GM12874 (cell line): ENCODE measurements around the gene SANBR.

ENCODE experiments used
- TF ChIP-seq, protein P1 (sequence below): IDR thresholded peaks from 2 replicates; pipeline ENCODE4 v1.5.1; 2011; ENCODE audit warnings: low read depth, mild to moderate bottlenecking, control low read depth, low read length, moderate library complexity; ENCODE audit not compliant: insufficient read depth

SANBR gene

GRCh38 chr2:61055557-61055956 is 10.1 kb upstream of the SANBR start:
- TF ChIP-seq, protein P1, sequence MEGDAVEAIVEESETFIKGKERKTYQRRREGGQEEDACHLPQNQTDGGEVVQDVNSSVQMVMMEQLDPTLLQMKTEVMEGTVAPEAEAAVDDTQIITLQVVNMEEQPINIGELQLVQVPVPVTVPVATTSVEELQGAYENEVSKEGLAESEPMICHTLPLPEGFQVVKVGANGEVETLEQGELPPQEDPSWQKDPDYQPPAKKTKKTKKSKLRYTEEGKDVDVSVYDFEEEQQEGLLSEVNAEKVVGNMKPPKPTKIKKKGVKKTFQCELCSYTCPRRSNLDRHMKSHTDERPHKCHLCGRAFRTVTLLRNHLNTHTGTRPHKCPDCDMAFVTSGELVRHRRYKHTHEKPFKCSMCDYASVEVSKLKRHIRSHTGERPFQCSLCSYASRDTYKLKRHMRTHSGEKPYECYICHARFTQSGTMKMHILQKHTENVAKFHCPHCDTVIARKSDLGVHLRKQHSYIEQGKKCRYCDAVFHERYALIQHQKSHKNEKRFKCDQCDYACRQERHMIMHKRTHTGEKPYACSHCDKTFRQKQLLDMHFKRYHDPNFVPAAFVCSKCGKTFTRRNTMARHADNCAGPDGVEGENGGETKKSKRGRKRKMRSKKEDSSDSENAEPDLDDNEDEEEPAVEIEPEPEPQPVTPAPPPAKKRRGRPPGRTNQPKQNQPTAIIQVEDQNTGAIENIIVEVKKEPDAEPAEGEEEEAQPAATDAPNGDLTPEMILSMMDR: no peak

- TF ChIP-seq, protein P1: no peak
These were observed 8.1 kb upstream of the SANBR start for GRCh38 chr2:61057562-61057961.

- TF ChIP-seq, protein P1: no peak
These were observed 6.3 kb upstream of the SANBR start for GRCh38 chr2:61059382-61059781.

DNA sequence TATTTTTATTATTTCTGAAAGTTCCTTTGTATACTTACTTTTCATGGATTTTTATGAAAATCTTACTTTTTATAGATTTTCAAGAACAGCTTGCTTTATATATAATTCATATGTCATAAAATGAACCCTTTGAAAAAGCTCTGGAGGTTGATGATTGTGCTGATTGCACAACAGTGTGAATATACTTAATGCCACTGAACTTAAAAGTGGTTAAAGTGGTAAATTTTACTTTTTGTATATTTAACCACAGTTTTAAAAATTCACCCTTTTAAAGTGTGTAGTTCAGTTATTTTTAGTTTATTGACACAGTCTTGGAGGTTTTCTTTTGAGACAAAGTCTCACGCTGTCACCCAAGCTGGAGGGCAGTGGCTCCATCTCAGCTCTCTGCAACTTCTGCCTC is 8.4 kb downstream of the SANBR start:
- TF ChIP-seq, protein P1: no peak

DNA sequence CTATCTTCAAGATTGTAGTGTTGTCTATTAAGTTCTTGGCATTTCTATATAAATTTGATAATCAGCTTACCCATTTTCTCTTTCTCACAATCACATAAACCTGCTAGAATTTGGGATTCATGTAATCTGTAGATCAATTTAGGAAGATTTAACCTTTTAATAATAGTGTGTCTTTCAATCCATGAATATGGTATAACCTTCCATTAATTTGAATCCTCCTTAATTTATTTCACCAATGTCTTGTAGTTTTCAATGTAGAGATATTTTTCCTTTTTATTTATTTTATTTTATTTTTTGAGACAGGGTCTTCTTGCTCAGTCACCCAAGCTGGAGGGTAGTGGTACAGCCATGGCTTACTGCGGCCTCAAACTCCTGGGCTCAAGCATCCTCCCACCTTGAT is 20.2 kb downstream of the SANBR start:
- TF ChIP-seq, protein P1: no peak

GRCh38 chr2:61089797-61090196 is 24.1 kb downstream of the SANBR start:
- TF ChIP-seq, protein P1: no peak

GRCh38 chr2:61090386-61090921 is 24.8 kb downstream of the SANBR start:
- TF ChIP-seq, protein P1: no peak

GRCh38 chr2:61091485-61091884 is 25.8 kb downstream of the SANBR start:
- TF ChIP-seq, protein P1: no peak
